Duodenal mucosa (tissue), 2 donors: ENCODE measurements around the gene OVOL1.

Experiments
- H3K27ac ChIP-seq: one replicate; pipeline ENCODE4 v1.7.0; 2013; ENCODE audit warnings: low read depth, low read length
- H3K27me3 ChIP-seq, 2 donors: one replicate each; pipeline ENCODE4 v1.7.0; 2013; ENCODE audit warnings: low read length in 2 of 2, control low read depth in 1 of 2; ENCODE audit not compliant: insufficient read depth in 2 of 2, control insufficient read depth in 1 of 2
- H3K36me3 ChIP-seq, 2 donors: one replicate each; pipeline ENCODE4 v1.7.0; 2013; ENCODE audit warnings: low read length in 2 of 2, control low read depth in 1 of 2; ENCODE audit not compliant: insufficient read depth in 2 of 2, control insufficient read depth in 1 of 2
- H3K4me1 ChIP-seq, 2 donors: one replicate each; pipeline ENCODE4 v1.7.0; 2013; ENCODE audit warnings: low read length in 2 of 2, control low read depth in 1 of 2; ENCODE audit not compliant: insufficient read depth in 2 of 2, control insufficient read depth in 1 of 2
- H3K4me3 ChIP-seq, 2 donors: one replicate each; pipeline ENCODE4 v1.7.0; 2013; ENCODE audit warnings: low read length in 2 of 2, low read depth in 1 of 2
- H3K9ac ChIP-seq, 2 donors: one replicate each; pipeline ENCODE4 v1.7.0; 2013; ENCODE audit warnings: low read length in 2 of 2, low read depth in 1 of 2
- H3K9me3 ChIP-seq, 2 donors: one replicate each; pipeline ENCODE4 v1.7.0; 2013; ENCODE audit warnings: low read length in 2 of 2, control low read depth in 1 of 2; ENCODE audit not compliant: control insufficient read depth in 1 of 2

OVOL1 gene

GRCh38 chr11:65791719-65792213 lies 4.9 kb downstream of the OVOL1 start:
- no peaks in the 10 kb centered on the region for H3K9me3 ChIP-seq
- peaks cover 23 to 28% of the 10 kb centered on the region in 2 donors for H3K36me3 ChIP-seq
- peaks cover 53 to 58% of the 10 kb centered on the region in 2 donors for H3K4me1 ChIP-seq
- H3K27me3 ChIP-seq = peaks cover 4 to 5% of the 10 kb centered on the region in 2 donors
- H3K27ac ChIP-seq = peak overlapping the region; percentile 41
- H3K9ac ChIP-seq = peak overlapping the region; percentile 60 to 61
- H3K4me3 ChIP-seq = peak overlapping the region; percentile 11 to 37

DNA sequence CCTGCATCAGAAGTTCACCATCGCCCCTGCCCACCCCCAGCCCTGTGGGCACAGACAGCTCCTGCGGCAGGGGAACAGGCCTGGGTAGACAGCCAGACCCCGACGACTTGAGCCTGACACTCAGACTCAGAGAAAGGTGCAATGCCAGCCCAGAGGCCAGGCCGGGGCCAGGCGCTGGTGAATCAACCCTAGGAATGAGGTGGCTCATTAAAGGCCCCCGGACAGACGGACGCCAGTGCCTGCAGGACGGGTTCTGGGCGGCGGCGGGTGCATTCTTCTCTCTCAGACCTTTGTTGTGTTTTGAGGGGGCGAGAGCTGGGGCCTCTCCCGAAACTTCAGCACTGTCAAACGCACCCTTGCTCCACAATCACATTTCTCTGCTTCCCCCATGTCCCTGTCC lies 5.6 kb downstream of the OVOL1 start:
- Histone ChIP-seq H3K4me1 (peaks cover 53 to 58% of the 10 kb centered on the region in 2 donors), H3K27me3 (peaks cover 4 to 5% of the 10 kb centered on the region in 2 donors), H3K9ac (peak overlapping the region in 1 of 2 donors; percentile 23), H3K4me3 (peak overlapping the region in 1 of 2 donors; percentile 37), H3K36me3 (peaks cover 23 to 29% of the 10 kb centered on the region in 2 donors), H3K9me3 (no peaks in the 10 kb centered on the region), H3K27ac (no peak overlapping the region)

- H3K27ac ChIP-seq = no peak overlapping the region
- no peaks in the 10 kb centered on the region for H3K9me3 ChIP-seq
- H3K9ac ChIP-seq = no peak overlapping the region
- H3K4me1 ChIP-seq = peaks cover 53 to 58% of the 10 kb centered on the region in 2 donors
- peaks cover 23 to 29% of the 10 kb centered on the region in 2 donors for H3K36me3 ChIP-seq
- peak overlapping the region; percentile 28 to 37 for H3K4me3 ChIP-seq
- peaks cover 0 to 4% of the 10 kb centered on the region in 2 donors for H3K27me3 ChIP-seq
Observed at GRCh38 chr11:65793144-65793581, 6.3 kb downstream of the OVOL1 start.

GRCh38 chr11:65793625-65794400 lies 7.0 kb downstream of the OVOL1 start:
- peak overlapping the region; percentile 33 for H3K27ac ChIP-seq
- H3K4me1 ChIP-seq = peaks cover 53 to 58% of the 10 kb centered on the region in 2 donors
- H3K9ac ChIP-seq = no peak overlapping the region
- peaks cover 0 to under 1% of the 10 kb centered on the region in 2 donors for H3K27me3 ChIP-seq
- H3K9me3 ChIP-seq = no peaks in the 10 kb centered on the region
- H3K36me3 ChIP-seq = peaks cover 23 to 29% of the 10 kb centered on the region in 2 donors
- H3K4me3 ChIP-seq = peak overlapping the region in 1 of 2 donors; percentile 28

- no peak overlapping the region for H3K9ac ChIP-seq
- no peak overlapping the region for H3K4me3 ChIP-seq
- H3K36me3 ChIP-seq = peaks cover 23 to 29% of the 10 kb centered on the region in 2 donors
- H3K27ac ChIP-seq = peak overlapping the region; percentile 33
- no peaks in the 10 kb centered on the region for H3K27me3 ChIP-seq
- no peaks in the 10 kb centered on the region for H3K9me3 ChIP-seq
- peaks cover 47 to 49% of the 10 kb centered on the region in 2 donors for H3K4me1 ChIP-seq
Observed at GRCh38 chr11:65794570-65795510, 8.0 kb downstream of the OVOL1 start.

- H3K27ac ChIP-seq = no peak overlapping the region
- H3K4me3 ChIP-seq = no peak overlapping the region
- H3K9me3 ChIP-seq = no peaks in the 10 kb centered on the region
- H3K27me3 ChIP-seq = no peaks in the 10 kb centered on the region
- peaks cover 26 to 29% of the 10 kb centered on the region in 2 donors for H3K4me1 ChIP-seq
- peaks cover 21 to 29% of the 10 kb centered on the region in 2 donors for H3K36me3 ChIP-seq
- H3K9ac ChIP-seq = no peak overlapping the region
Observed at GRCh38 chr11:65796726-65797601, 10.1 kb downstream of the OVOL1 start.

DNA sequence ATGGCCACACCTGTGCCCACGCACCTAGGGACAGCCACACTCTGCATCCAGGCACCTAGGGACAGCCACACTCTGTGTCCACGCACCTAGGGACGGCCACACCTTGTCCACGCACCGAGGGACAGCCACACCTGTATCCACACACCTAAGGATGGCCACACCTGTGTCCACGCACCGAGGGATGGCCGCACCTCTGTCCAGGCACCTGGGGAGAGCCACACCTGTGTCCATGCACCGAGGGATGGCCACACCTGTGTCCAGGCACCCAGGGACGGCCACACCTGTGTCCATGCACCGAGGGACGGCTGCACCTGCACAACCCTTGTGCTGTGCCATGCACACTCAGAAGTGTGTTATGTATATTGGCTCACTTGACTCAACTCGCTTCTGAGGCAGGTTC lies 10.8 kb downstream of the OVOL1 start:
- Histone ChIP-seq H3K4me3 (no peak overlapping the region), H3K9ac (no peak overlapping the region), H3K27me3 (no peaks in the 10 kb centered on the region), H3K9me3 (no peaks in the 10 kb centered on the region), H3K36me3 (peaks cover 21 to 29% of the 10 kb centered on the region in 2 donors), H3K4me1 (peaks cover 19 to 22% of the 10 kb centered on the region in 2 donors), H3K27ac (no peak overlapping the region)

- Histone ChIP-seq H3K27ac (no peak overlapping the region), H3K9ac (no peak overlapping the region), H3K4me3 (no peak overlapping the region), H3K27me3 (peaks cover 1 to 10% of the 10 kb centered on the region in 2 donors), H3K9me3 (no peaks in the 10 kb centered on the region), H3K4me1 (peaks cover 8 to 10% of the 10 kb centered on the region in 2 donors), H3K36me3 (peaks cover 21 to 29% of the 10 kb centered on the region in 2 donors)
Observed at GRCh38 chr11:65798882-65799281, 12.0 kb downstream of the OVOL1 start.
